Fibroblast of skin of left quadriceps (primary cell): ENCODE data around the gene RNASE11.
"Not testable (repeated sequence)": the region's sequence is repeated elsewhere in the genome, so short reads cannot be mapped to it uniquely, and the experiment has no call there.

Experiments
- DNase-seq, 2 experiments: peaks; one replicate each; pipeline ENCODE4 v3.0.0-alpha.2; 2013; ENCODE audit warnings: low read depth in 2 of 2

The RNASE11 gene

GRCh38 chr14:20580242-20580641 is 7.6 kb downstream of the RNASE11 start:
- DNase-seq = no peak

- no peak for DNase-seq
Measured at GRCh38 chr14:20578784-20579502, 8.9 kb downstream of the RNASE11 start.

GRCh38 chr14:20578325-20578724 is 9.5 kb downstream of the RNASE11 start:
- no peak for DNase-seq

GRCh38 chr14:20572382-20572990 is 15.3 kb downstream of the RNASE11 start:
- DNase-seq = not testable (repeated sequence)

DNA sequence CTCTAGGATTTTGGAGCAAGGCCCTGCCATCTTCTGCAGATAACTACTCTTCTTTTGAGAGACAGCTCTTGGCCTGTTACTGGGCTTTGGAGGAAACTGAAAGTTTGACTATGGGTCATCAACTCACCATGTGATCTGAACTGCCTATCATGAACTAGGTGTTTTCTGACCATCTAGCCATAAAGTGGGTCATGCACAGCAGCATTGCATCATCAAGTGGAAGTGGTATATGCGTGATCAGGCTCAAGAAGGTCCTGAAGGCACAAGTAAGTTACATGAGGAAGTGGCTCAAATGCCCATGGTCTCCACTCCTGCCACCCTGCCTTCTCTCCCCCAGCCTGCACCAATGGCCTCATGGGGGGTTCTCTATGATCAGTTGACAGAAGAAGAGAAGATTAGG is 17.1 kb downstream of the RNASE11 start:
- DNase-seq = not testable (repeated sequence)

DNA sequence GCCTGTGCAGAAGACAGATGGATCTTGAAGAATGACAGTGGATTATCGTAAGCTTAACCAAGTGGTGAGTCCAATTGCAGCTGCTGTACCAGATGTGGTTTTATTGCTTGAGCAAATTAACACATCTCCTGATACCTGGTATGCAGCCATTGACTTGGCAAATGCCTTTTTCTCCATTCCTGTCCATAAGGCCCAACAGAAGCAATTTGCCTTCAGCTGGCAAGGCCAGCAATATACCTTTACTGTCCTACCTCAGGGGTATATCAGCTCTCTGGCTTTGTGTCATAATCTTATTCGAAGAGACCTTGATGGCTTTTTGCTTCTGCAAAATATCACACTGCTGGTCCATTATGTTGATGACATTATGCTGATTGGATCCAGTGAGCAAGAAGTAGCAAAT is 17.9 kb downstream of the RNASE11 start:
- DNase-seq = not testable (repeated sequence)

DNA sequence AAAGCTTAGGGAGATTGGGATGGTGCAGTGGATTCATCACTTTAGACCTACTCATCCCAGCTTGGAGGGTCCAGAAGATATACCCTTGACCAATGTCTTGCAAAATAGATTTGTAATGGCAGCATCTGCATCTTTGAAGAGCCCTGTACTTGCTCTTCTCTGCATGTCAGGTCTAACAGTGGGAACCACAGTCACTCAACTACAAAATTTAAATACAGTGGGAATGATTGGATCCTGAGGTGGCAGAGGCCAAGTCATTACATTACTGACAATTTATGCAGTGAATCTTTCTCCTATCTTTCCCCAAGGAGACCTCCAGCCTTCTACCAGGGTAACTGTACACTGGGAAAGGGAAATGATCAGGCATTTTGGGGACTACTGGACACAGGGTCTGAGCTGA is 18.7 kb downstream of the RNASE11 start:
- DNase-seq = no peak

DNA sequence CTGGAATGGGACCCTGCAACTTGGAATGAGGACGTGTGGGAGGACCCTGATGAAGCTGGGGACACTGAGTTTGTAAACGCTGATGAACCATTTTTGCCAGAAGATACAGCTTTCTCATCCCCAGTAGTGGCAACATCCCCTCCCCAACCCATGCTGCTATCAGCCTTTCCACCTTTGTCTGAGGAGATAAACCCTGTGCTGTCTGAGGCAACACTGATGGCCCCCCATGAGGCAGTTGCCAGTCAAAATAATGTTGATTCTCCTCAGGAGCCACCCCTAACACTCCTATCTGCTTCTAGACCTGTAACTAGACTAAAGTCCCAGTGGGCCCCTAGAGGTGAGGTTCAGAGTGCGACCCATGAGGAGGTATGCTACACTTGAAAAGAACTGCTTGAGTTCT is 19.4 kb downstream of the RNASE11 start:
- no peak for DNase-seq

- DNase-seq = not testable (repeated sequence)
Measured at GRCh38 chr14:20567199-20567598, 20.6 kb downstream of the RNASE11 start.

GRCh38 chr14:20564501-20564997 is 23.3 kb downstream of the RNASE11 start:
- DNase-seq = no peak

GRCh38 chr14:20563971-20564370 is 23.8 kb downstream of the RNASE11 start:
- DNase-seq = no peak

DNA sequence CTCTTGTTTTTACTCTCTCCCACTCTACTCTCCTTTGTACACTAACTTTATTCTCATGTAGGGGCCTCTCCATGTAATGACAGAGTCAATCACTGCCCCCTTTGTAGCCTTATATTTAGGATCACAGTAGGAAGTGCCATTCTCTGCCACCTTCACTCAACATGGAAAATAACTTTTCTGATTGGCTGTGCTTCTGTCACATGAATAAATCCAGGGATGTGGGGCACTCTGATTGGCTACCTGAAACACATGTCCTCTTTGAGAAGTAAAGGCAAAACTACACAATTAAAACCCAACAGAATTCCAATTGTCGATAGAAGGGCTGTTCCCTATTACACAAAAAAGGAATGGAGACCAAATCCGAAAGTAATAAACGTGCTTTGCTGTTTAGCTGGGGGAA is 26.8 kb downstream of the RNASE11 start, which contains the start of gene RNASE9:
RNASE9 (minus strand) TSS at position 87 of the 400 bp plus-strand sequence.
- no peak for DNase-seq

DNA sequence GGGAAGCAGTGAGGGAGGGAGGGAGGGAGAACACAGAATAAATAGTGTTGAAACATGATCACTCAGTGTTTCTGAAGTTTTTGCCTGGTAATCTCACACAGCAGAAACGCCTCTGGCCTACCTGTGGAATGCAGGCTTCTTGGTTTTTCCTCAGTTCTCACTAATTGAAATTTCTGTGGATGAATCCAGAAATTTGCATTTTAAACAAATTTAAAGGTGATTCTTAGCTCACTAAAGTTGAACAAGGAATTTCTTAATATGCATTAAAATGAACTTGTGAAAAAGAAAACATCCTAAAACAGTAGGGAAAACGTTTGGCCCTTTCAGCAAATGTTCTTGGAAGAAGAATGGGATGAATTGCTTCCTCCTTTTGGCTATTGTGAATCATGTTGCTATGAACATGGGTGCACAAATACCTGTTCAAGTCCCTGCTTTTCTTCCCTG is 28.3 kb downstream of the RNASE11 start:
- no peak for DNase-seq

DNA sequence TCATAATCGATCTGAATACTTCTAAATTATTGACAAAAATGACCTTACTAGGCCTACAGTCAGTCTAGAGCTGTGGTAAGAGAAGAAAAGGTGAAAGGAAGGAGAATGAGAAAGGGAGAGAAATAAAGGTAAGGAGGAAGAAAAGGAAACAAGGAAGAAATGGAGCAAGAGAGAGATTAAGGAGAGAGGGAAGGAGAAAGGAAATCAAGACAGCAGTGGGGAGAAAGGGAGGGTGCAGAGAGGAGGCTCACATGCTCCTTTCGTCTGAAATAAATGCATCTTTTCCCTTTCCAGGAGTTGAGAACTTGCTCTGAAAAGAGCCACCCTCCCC is 30.6 kb downstream of the RNASE11 start:
- no peak for DNase-seq

GRCh38 chr14:20556500-20557211 is 31.1 kb downstream of the RNASE11 start:
- DNase-seq = no peak

DNA sequence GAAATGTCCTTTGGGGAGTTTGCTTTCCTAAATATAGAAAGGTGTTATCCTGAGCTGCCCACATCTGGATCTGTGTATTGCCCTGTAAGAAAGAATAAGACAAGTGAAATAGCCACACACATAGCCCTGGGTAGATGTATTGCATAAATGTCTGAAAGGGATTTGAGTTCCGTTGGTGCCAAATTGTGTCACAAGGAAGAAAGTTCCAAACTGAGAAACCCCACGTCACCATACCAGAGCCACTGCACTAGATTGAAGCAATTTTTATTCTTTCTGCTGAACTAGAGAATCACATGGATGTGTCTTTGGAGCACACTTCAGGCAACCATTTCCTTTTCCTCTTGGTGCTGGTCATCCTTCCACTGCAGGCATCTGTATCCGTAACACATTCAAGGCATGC is 32.0 kb downstream of the RNASE11 start:
- DNase-seq = no peak

DNA sequence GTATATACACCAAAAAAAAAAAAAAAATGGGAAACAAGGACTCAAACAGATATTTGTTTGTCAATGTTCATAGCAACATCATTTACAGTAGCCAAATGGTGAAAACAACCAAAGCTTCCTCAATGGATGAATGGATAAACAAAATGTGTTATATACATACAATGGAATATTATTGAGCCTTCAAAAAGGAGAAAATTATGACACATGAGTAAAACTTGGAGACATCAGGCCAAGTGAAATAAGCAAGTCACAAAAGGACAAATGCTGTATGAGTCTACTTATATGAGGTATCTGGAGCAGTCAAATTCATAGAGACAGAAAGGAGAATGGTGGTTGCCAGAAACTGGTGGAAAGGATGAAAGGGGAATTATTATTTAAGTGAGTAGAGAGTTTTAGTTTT is 34.8 kb downstream of the RNASE11 start:
- DNase-seq = no peak

DNA sequence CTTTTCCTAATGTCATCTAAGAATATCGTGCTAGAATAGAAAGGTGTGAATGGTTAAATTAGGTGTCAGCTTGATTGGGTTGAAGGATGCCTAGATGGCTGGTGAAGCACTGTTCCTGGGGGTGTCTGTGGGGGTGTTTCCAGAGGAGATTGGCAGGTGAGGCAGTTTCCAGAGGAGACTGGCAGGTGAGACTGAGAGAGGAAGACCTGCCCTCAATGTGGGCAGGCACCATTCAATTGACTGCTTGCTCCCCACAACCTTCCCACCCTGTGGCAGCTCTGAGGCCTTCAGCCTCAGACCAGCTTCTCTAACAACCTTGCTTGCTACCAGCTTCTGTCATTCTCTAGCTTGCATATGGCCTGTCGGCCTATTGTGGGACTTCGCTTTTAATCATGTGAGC is 36.2 kb downstream of the RNASE11 start:
- no peak for DNase-seq

- DNase-seq = no peak
Measured at GRCh38 chr14:20550926-20551325, 36.9 kb downstream of the RNASE11 start.

DNA sequence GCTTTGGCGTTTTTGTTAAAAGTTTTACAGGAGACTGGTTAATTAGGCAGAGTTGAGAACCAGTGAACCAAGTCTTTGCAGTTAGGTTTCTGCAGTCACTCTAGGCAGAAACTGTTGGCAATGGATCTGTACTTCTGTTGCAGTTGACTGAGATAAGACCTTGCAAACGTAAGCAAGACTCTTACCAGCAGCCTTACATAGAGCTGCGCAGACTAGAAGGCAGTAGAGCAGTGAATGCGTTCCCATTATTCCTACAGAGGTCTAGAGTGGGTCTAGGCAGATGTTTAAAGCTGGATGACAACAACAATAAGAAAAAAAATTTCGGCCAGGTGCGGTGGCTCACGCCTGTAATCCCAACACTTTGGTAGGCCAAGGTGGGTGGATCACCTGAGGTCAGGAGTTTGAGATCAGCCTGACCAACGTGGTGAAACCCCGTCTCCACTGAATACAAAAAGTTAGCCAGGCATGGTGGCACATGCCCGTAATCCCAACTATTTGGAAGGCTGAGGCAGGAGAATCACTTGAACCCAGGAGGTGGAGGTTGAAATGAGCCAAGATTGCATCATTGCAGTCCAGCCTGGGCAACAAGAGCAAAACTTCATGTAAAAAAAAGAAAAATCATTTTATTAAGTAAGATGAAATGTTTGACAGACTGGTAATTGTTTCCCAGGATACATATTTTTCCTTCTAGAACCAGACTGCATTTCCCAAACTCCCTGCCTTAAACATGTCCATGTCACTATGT is 39.2 kb downstream of the RNASE11 start:
- no peak for DNase-seq

GRCh38 chr14:20546877-20547276 is 40.9 kb downstream of the RNASE11 start:
- no peak for DNase-seq

GRCh38 chr14:20539906-20540305 is 47.9 kb downstream of the RNASE11 start:
- DNase-seq = no peak
